CD8-positive, alpha-beta memory T cell (primary cell): ENCODE results near the gene DNAJC5G. TPM values are rescaled to one million over a fixed set of nuclear protein-coding genes. Genes with fewer than 3 reads are reported as not detected.
"Not testable (repeated sequence)": the region's sequence is repeated elsewhere in the genome, so short reads cannot be mapped to it uniquely, and the experiment has no call there.

Experiments used
- CTCF ChIA-PET: fragments of 350-600 bp; sonication (Branson Sonifier 250); formaldehyde crosslinking; loops from one replicate; lab custom pipeline; 2021; ENCODE audit warnings: antibody characterized with exemption; lab: Charles Lee
- POLR2A ChIA-PET: fragments of 350-600 bp; sonication (Branson Sonifier 250); formaldehyde crosslinking; loops from one replicate; lab custom pipeline; 2021; ENCODE audit warnings: antibody characterized with exemption; lab: Charles Lee
- DNase-seq, 5 donors: peaks; one replicate each; pipeline versions ENCODE4 v3.0.0 to v3.0.0-alpha.2; 2020 to 2022; ENCODE audit warnings: mixed read lengths in 1 of 5
- H3K27ac ChIP-seq: one replicate; pipeline ENCODE4 v1.7.0; 2013; ENCODE audit warnings: low read depth, mild to moderate bottlenecking, low read length, moderate library complexity
- H3K27me3 ChIP-seq: 2 replicates; pipeline ENCODE4 v1.7.0; 2013; ENCODE audit warnings: low read length, mild to moderate bottlenecking; ENCODE audit not compliant: insufficient read depth, poor library complexity, severe bottlenecking
- H3K36me3 ChIP-seq: 2 replicates; pipeline ENCODE4 v1.7.0; 2013; ENCODE audit warnings: mild to moderate bottlenecking, low read length, moderate library complexity; ENCODE audit not compliant: insufficient read depth
- H3K4me1 ChIP-seq: 2 replicates; pipeline ENCODE4 v1.7.0; 2013; ENCODE audit warnings: mild to moderate bottlenecking, low read length, moderate library complexity; ENCODE audit not compliant: insufficient read depth
- H3K4me3 ChIP-seq: 2 replicates; pipeline ENCODE4 v1.7.0; 2013; ENCODE audit warnings: mild to moderate bottlenecking, low read length
- H3K9me3 ChIP-seq: 2 replicates; pipeline ENCODE4 v1.7.0; 2013; ENCODE audit warnings: mild to moderate bottlenecking, low read length
- H3K27ac Mint-ChIP-seq, 8 donors: one replicate each; pipeline ENCODE4 v1.8.0; 2020 to 2021; ENCODE audit warnings: mixed read lengths in 8 of 8, mild to moderate bottlenecking in 6 of 8, inconsistent platforms in 3 of 8, moderate library complexity in 3 of 8
- H3K27me3 Mint-ChIP-seq, 2 donors: one replicate each; pipeline ENCODE4 v1.8.0; 2020 to 2021; ENCODE audit warnings: mixed read lengths in 2 of 2, mild to moderate bottlenecking in 1 of 2, moderate library complexity in 1 of 2
- H3K36me3 Mint-ChIP-seq, 3 donors: one replicate each; pipeline ENCODE4 v1.8.0; 2020 to 2021; ENCODE audit warnings: mixed read lengths in 3 of 3, inconsistent platforms in 1 of 3, mild to moderate bottlenecking in 1 of 3
- H3K4me1 Mint-ChIP-seq, 3 donors: one replicate each; pipeline ENCODE4 v1.8.0; 2020 to 2021; ENCODE audit warnings: mixed read lengths in 3 of 3, inconsistent platforms in 1 of 3, mild to moderate bottlenecking in 1 of 3
- H3K4me3 Mint-ChIP-seq, 7 donors: one replicate each; pipeline ENCODE4 v1.8.0; 2020 to 2021; ENCODE audit warnings: mixed read lengths in 7 of 7, mild to moderate bottlenecking in 6 of 7, moderate library complexity in 4 of 7, inconsistent platforms in 2 of 7
- H3K9me3 Mint-ChIP-seq, 5 donors: one replicate each; pipeline ENCODE4 v1.8.0; 2020 to 2022; ENCODE audit warnings: mixed read lengths in 5 of 5, mild to moderate bottlenecking in 3 of 5, moderate library complexity in 2 of 5, inconsistent platforms in 1 of 5
- polyA plus RNA-seq: library from polyadenylated mRNA; unstranded; fragments of 300-500 nt; fragmentation: Illumina TruSeq; gene quantifications from one replicate; pipeline ENCODE4 v1.2.3, GENCODE V29; 2021
- total RNA-seq, 2 experiments: library from RNA; stranded (reverse); gene quantifications; one replicate each; pipeline ENCODE4 v1.2.3, GENCODE V29; 2021

DNAJC5G gene
- total and polyA plus RNA-seq, 3 experiments from 2014 or later = not detected

DNA sequence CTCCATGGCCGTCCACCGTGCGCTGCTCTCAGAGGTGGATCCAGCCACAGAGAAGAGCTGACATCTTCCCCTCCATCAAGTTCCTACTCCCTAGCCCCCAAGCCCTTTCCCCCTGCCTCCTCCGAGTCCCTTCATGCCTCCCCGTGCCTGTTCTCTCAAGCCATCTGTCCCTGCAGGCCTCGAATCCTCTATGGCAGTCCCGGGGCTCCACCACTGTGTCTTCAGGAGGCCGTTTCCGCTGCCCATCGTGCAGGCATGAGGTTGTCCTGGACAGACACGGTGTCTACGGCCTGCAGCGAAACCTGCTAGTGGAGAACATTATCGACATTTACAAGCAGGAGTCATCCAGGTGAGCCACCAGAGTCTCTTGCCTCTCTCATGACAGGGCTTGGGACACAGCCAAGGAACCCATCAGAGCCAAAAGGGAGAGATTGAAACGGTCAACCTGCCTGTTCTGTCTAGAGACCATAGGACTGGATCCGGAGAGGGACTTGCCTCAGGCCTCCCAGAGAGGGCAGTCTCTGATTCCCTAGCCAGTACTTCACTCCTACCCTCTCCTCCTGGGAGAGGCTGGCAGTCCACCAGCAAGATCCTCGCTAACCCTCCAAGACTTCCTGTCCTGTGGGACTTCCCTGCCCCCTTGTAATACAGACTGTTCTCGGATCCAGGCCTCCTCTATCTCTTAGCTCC is 23.3 kb downstream of the DNAJC5G start:
- Histone ChIP-seq H3K36me3 (no peaks in the 10 kb centered on the region), H3K4me1 (no peaks in the 10 kb centered on the region), H3K27me3 (no peaks in the 10 kb centered on the region), H3K27ac (no peak overlapping the region), H3K9me3 (no peaks in the 10 kb centered on the region), H3K4me3 (no peak overlapping the region)
- Mint-ChIP-seq H3K4me3 (no peak overlapping the region), H3K27ac (peak overlapping the region in 1 of 8 donors; percentile 83), H3K27me3 (peaks cover 9 to 26% of the 10 kb centered on the region in 2 donors), H3K9me3 (no peaks in the 10 kb centered on the region), H3K4me1 (peaks cover 0 to 6% (median 2%) of the 10 kb centered on the region in 3 donors), H3K36me3 (no peaks in the 10 kb centered on the region)
- no peak for DNase-seq
- POLR2A ChIA-PET = no interaction called here
- CTCF ChIA-PET = interaction anchor here (1.7 to 2.0 kb wide), 2 partner anchors 19 to 34 kb away, joined by 4 to 5 read pairs; no protein-coding TSS in a partner anchor

DNA sequence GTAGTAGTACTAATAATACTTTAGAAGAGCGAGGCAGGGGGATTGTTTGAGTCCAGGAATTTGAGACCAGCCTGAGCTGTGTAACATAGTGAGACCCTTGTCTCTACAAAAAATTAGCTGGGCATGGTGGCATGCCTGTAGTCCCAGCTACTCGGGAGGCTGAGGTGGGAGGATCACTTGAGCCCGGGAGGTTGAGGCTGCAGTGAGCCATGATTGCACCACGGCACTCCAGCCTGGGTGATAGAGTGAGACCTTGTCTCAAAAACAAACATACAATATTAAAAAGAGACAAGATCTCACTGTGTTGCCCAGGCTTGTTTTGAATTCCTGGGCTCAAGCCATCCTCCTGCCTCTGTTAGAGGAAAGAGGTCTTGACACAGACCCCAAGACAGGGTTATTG is 25.4 kb downstream of the DNAJC5G start:
- POLR2A ChIA-PET, H3K4me3 ChIP-seq, DNase-seq, H3K27ac ChIP-seq, H3K9me3 Mint-ChIP-seq, H3K4me1 Mint-ChIP-seq, H3K36me3 ChIP-seq, H3K36me3 Mint-ChIP-seq, H3K27ac Mint-ChIP-seq, H3K27me3 ChIP-seq, H3K4me1 ChIP-seq, H3K4me3 Mint-ChIP-seq, H3K9me3 ChIP-seq: not testable (repeated sequence)
- peaks cover 14 to 36% of the 10 kb centered on the region in 2 donors for H3K27me3 Mint-ChIP-seq
- CTCF ChIA-PET = interaction anchor here (2.0 kb wide), 1 partner anchor 21 kb away, joined by 5 read pairs; no protein-coding TSS in a partner anchor

DNA sequence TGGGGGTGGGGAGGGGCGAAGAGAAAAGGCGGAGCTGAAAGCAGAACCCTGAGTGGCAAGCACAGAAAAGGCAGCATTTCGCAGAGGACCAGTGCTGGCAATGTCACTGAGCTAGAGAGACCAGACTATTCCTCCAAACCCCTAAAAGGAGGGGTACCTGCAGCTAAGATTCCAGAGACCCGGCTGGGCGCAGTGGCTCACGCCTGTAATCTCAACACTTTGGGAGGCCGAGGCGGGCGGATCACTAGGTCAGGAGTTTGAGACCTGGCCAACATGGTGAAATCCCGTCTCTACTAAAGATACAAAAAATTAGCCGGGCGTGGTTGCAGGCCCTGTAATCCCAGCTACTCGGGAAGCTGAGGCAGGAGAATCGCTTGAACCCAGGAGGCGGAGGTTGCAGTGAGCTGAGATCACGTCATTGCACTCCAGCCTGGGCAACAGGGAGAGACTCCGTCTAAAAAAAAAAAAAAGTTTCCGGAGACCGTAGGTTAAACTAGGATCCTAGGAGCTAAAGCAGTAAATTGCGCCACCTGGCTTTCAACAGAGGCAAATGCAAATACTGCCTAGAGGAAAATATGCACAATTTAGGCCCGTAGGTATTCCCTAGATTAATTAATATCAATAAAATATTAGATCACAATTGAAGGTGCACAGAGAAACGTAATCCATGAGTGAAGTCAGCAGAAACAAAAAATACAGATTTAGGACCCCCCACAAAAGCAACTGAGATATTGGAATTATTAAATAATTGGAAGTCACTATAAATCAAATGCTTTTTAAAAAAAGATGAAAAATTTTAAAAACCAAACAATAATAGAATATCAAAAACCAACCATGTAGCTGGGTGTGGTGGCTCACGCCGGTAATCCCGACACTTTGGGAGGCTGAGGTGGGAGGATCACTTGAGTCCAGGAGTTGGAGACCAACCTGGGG is 28.1 kb downstream of the DNAJC5G start:
- Mint-ChIP-seq H3K4me3 (peak overlapping the region; percentile 56 to 88 (median 69)), H3K9me3 (no peaks in the 10 kb centered on the region), H3K27ac (peak overlapping the region in 5 of 8 donors; percentile 44 to 71 (median 66)), H3K27me3 (peaks cover 17 to 25% of the 10 kb centered on the region in 2 donors), H3K36me3 (peaks cover 0 to under 1% (median 0%) of the 10 kb centered on the region in 3 donors), H3K4me1 (peaks cover 0 to 15% (median 4%) of the 10 kb centered on the region in 3 donors)
- H3K9me3 ChIP-seq = no peaks in the 10 kb centered on the region
- no peaks in the 10 kb centered on the region for H3K36me3 ChIP-seq
- DNase-seq = peak in 3 of 5 donors; percentile 16 to 55 (median 43)
- H3K4me1 ChIP-seq = no peaks in the 10 kb centered on the region
- ChIA-PET CTCF (interaction anchor here (0.6 to 4.6 kb wide), 32 partner anchors 8 to 380 kb away, joined by 3 to 32 read pairs (median 4); partner anchors contain the start of genes DNAJC5G, EIF2B4, MPV17 and SLC30A3), POLR2A (interaction anchor here (0.6 kb wide), 2 partner anchors 25 to 84 kb away, joined by 3 read pairs; no protein-coding TSS in a partner anchor)
- no peak overlapping the region for H3K27ac ChIP-seq
- peak overlapping the region; percentile 56 for H3K4me3 ChIP-seq
- H3K27me3 ChIP-seq = peaks cover 7% of the 10 kb centered on the region

DNA sequence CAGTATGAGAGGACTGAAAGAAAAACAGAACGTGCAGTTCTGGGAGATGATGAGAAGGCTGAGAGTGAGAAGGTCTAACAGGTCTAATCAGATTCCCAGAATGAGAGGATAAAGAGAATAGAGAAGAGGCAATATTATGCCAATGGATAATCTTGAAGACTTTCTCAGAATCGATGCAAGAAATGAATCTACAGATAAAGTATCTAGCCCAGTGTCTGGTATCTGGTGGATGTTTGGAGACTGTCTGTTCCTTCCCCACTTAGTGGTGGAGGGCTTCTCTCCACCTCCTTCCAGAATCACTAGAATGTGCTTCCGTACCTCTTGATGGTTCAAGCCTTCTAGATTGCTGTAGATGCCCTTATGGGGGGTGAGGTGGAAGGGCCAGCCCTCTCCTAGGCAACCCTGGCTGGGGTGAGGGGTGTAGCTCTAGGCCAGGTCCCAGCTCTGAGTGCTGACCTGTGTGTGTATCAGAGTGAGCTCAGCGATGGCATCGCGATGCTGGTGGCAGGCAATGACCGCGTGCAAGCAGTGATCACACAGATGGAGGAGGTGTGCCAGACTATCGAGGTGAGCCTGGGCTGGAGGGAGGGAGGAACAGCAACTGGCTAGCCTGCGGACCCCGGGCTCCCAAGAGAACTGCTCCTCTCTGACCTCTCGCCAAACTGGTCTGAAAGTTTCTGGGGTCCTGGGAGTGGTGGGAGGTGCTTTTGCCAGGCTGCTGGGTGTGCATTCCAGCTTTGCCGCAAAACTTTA is 29.4 kb downstream of the DNAJC5G start:
- peaks cover 5 to 9% (median 7%) of the 10 kb centered on the region in 3 donors for H3K36me3 Mint-ChIP-seq
- DNase-seq = no peak
- Histone ChIP-seq H3K27ac (no peak overlapping the region), H3K4me3 (no peak overlapping the region), H3K4me1 (no peaks in the 10 kb centered on the region), H3K27me3 (peaks cover 7% of the 10 kb centered on the region), H3K36me3 (no peaks in the 10 kb centered on the region), H3K9me3 (no peaks in the 10 kb centered on the region)
- no peak overlapping the region for H3K4me3 Mint-ChIP-seq
- CTCF ChIA-PET = interaction anchor here (2.1 to 4.6 kb wide), 5 partner anchors 10 to 379 kb away, joined by 4 to 32 read pairs (median 19); partner anchors contain the start of gene MPV17
- POLR2A ChIA-PET = no interaction called here
- peaks cover 11 to 21% of the 10 kb centered on the region in 2 donors for H3K27me3 Mint-ChIP-seq
- H3K9me3 Mint-ChIP-seq = no peaks in the 10 kb centered on the region
- peak overlapping the region in 1 of 8 donors; percentile 78 for H3K27ac Mint-ChIP-seq
- H3K4me1 Mint-ChIP-seq = peaks cover 0 to 18% (median 4%) of the 10 kb centered on the region in 3 donors

DNA sequence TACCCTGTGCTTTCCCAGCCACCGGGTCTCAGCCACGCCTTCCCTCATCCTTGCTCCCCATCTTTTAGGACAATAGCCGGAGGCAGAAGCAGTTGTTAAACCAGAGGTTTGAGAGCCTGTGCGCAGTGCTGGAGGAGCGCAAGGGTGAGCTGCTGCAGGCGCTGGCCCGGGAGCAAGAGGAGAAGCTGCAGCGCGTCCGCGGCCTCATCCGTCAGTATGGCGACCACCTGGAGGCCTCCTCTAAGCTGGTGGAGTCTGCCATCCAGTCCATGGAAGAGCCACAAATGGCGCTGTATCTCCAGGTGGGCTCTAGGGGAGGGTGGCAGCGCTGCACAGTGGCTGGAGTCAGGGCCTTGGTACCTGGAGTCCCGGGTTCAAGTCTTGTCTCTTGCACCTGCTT is 30.3 kb downstream of the DNAJC5G start:
- Histone ChIP-seq H3K9me3 (no peaks in the 10 kb centered on the region), H3K36me3 (no peaks in the 10 kb centered on the region), H3K27me3 (peaks cover 7% of the 10 kb centered on the region), H3K27ac (no peak overlapping the region), H3K4me1 (no peaks in the 10 kb centered on the region), H3K4me3 (no peak overlapping the region)
- no peaks in the 10 kb centered on the region for H3K9me3 Mint-ChIP-seq
- H3K36me3 Mint-ChIP-seq = peaks cover 7 to 12% (median 9%) of the 10 kb centered on the region in 3 donors
- no peak for DNase-seq
- peaks cover 0 to 18% (median 4%) of the 10 kb centered on the region in 3 donors for H3K4me1 Mint-ChIP-seq
- peaks cover 11 to 22% of the 10 kb centered on the region in 2 donors for H3K27me3 Mint-ChIP-seq
- ChIA-PET CTCF (interaction anchor here (3.4 to 4.6 kb wide), 2 partner anchors 9 to 16 kb away, joined by 16 to 27 read pairs; partner anchors contain the start of gene MPV17), POLR2A (no interaction called here)
- no peak overlapping the region for H3K27ac Mint-ChIP-seq
- peak overlapping the region in 1 of 7 donors; percentile 3 for H3K4me3 Mint-ChIP-seq

DNA sequence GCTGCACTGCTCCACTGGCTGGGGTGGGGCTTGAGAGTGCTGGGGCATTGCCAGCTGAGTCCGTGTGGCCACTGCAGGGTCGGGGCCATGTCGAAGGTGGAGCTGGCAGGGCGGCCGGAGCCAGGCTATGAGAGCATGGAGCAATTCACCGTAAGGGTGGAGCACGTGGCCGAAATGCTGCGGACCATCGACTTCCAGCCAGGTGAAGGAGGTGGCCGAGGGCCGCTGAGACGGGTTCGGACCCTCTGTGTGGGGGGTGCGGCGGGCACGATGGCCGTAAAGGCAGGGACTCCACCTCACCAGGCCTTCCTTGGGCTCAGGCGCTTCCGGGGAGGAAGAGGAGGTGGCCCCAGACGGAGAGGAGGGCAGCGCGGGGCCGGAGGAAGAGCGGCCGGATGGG is 30.9 kb downstream of the DNAJC5G start:
- POLR2A ChIA-PET = no interaction called here
- Histone ChIP-seq H3K27me3 (peaks cover 7% of the 10 kb centered on the region), H3K4me3 (no peak overlapping the region), H3K9me3 (no peaks in the 10 kb centered on the region), H3K27ac (no peak overlapping the region), H3K4me1 (no peaks in the 10 kb centered on the region), H3K36me3 (no peaks in the 10 kb centered on the region)
- peak overlapping the region in 1 of 7 donors; percentile 47 for H3K4me3 Mint-ChIP-seq
- H3K27me3 Mint-ChIP-seq = peaks cover 11 to 22% of the 10 kb centered on the region in 2 donors
- peak overlapping the region in 1 of 8 donors; percentile 57 for H3K27ac Mint-ChIP-seq
- H3K4me1 Mint-ChIP-seq = peaks cover 0 to 18% (median 4%) of the 10 kb centered on the region in 3 donors
- CTCF ChIA-PET = interaction anchor here (4.6 kb wide), 1 partner anchor 15 kb away, joined by 27 read pairs; the partner anchor contains the start of gene MPV17
- H3K9me3 Mint-ChIP-seq = no peaks in the 10 kb centered on the region
- peaks cover 7 to 12% (median 9%) of the 10 kb centered on the region in 3 donors for H3K36me3 Mint-ChIP-seq
- no peak for DNase-seq

DNA sequence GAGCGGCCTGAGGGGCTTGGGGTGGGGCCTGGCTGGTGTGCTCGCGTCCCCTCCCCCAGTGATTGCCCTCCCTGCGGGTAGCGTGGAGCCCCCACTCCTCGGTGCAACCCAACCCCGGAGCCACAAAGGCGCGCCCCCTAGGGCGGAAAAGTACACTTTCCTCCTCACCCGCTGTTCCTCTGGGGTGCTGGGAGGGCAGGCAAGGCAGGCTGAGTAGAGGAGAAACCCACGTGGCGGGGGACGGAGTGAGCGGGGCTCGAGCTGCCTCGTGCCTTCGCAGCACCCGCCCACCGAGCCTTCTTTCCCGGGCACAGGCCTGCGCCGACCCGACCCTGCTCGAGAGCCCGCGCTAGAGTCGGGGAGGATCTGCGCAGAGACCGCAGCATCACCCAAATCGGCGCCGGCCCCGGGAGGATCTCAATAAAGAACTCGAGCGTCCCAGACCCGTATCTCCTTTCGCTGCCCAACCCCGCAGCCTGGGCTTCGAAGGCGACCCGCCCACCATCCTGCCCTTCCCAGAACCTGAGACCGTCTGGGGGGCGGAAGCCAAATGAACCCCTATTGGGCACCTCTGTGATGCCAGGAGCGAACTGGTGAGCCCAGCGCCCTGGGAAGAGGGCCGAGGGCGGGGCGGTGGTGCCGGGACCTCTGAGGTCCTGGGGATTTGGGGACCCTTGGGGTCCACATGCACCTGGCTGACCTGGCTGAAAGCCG is 31.5 kb downstream of the DNAJC5G start:
- peaks cover 7 to 18% (median 12%) of the 10 kb centered on the region in 3 donors for H3K36me3 Mint-ChIP-seq
- no peaks in the 10 kb centered on the region for H3K9me3 Mint-ChIP-seq
- ChIA-PET CTCF (no interaction called here), POLR2A (no interaction called here)
- Histone ChIP-seq H3K27ac (no peak overlapping the region), H3K36me3 (peaks cover 4% of the 10 kb centered on the region), H3K9me3 (no peaks in the 10 kb centered on the region), H3K4me1 (no peaks in the 10 kb centered on the region), H3K27me3 (peaks cover 7% of the 10 kb centered on the region), H3K4me3 (no peak overlapping the region)
- H3K4me1 Mint-ChIP-seq = peaks cover 0 to 18% (median 5%) of the 10 kb centered on the region in 3 donors
- no peak overlapping the region for H3K27ac Mint-ChIP-seq
- H3K27me3 Mint-ChIP-seq = peaks cover 11 to 22% of the 10 kb centered on the region in 2 donors
- peak in 4 of 5 donors; percentile 6 to 38 (median 9) for DNase-seq
- H3K4me3 Mint-ChIP-seq = peak overlapping the region in 6 of 7 donors; percentile 24 to 62 (median 49)
